Retina (tissue), 1 donor: ENCODE results near the gene BHLHE40.
"Not testable (repeated sequence)": the region's sequence is repeated elsewhere in the genome, so short reads cannot be mapped to it uniquely, and the experiment has no call there.

Experiments
- DNase-seq: peaks from one replicate; pipeline ENCODE4 v3.0.0-alpha.2; 2016

Gene BHLHE40

GRCh38 chr3:4963669-4964570 lies 15.3 kb upstream of the BHLHE40 start:
- no peak for DNase-seq

GRCh38 chr3:4966006-4966405 lies 13.2 kb upstream of the BHLHE40 start:
- not testable (repeated sequence) for DNase-seq

- DNase-seq = not testable (repeated sequence)
These were observed 11.6 kb upstream of the BHLHE40 start for GRCh38 chr3:4967683-4968082.

GRCh38 chr3:4971437-4971836 lies 7.8 kb upstream of the BHLHE40 start:
- DNase-seq = not testable (repeated sequence)

- no peak for DNase-seq
These were observed 7.4 kb upstream of the BHLHE40 start for GRCh38 chr3:4971838-4972237.

GRCh38 chr3:4972652-4973643 lies 6.3 kb upstream of the BHLHE40 start:
- DNase-seq = no peak

GRCh38 chr3:4974154-4974553 lies 5.1 kb upstream of the BHLHE40 start:
- no peak for DNase-seq

- no peak for DNase-seq
These were observed 3.1 kb upstream of the BHLHE40 start for GRCh38 chr3:4976109-4976508.

- DNase-seq = peak; percentile 68
These were observed 2.0 kb upstream of the BHLHE40 start for GRCh38 chr3:4977001-4977852.

GRCh38 chr3:4977853-4978203 lies 1.4 kb upstream of the BHLHE40 start:
- no peak for DNase-seq

- DNase-seq = peak; percentile 86
These were observed 852 bp upstream of the BHLHE40 start for GRCh38 chr3:4978204-4978965.

- DNase-seq = no peak
These were observed 240 bp upstream of the BHLHE40 start for GRCh38 chr3:4978966-4979427.

- peak; percentile 86 for DNase-seq
These were observed 1.3 kb downstream of the BHLHE40 start for GRCh38 chr3:4980229-4981203.

GRCh38 chr3:4981294-4981664 lies 2.0 kb downstream of the BHLHE40 start:
- no peak for DNase-seq

- no peak for DNase-seq
These were observed 2.6 kb downstream of the BHLHE40 start for GRCh38 chr3:4981665-4982494.

- DNase-seq = no peak
These were observed 3.8 kb downstream of the BHLHE40 start for GRCh38 chr3:4982773-4983738.

GRCh38 chr3:4983739-4984510 lies 4.7 kb downstream of the BHLHE40 start:
- no peak for DNase-seq

- DNase-seq = no peak
These were observed 5.3 kb downstream of the BHLHE40 start for GRCh38 chr3:4984511-4984864.
